ENCODE measurements around the gene ARHGAP18. TPM values are rescaled to one million over a fixed set of nuclear protein-coding genes. Genes with fewer than 3 reads are reported as not detected.

The ARHGAP18 gene
- total and polyA plus RNA-seq, 2 of the 13 experiments (the other 11 are each of a cell fraction or from before 2014, with no cell fraction given): 58.2 to 115 TPM

GRCh38 chr6:129684323-129684884 lies 25.6 kb downstream of the ARHGAP18 start:
- peak overlapping the region; percentile 58 for H3K4me2 ChIP-seq (ENCODE audit: low read depth, low read length)
- in situ Hi-C loops (cut with HindIII; ENCODE audit: extremely low pct_ligation_motif_present, low pct_unique_long_range_greater_than_20kb): no loop called here
- WGBS (ENCODE audit: low lambda C conversion rate): 81% methylated on average over 6 of the region's 6 CpGs
- peak overlapping the region; percentile 43; the same call in 1 of the 2 replicates for H3K9ac ChIP-seq (ENCODE audit: insufficient read depth, low read depth, low read length)
- no peak for DNase-seq (ENCODE audit: low spot score)
- H3K27me3 ChIP-seq (ENCODE audit: control insufficient read depth in 1 of 2, insufficient read depth in 2 of 2, low read length in 2 of 2): no peaks in the 10 kb centered on the region
- intact Hi-C loops (cut with micrococcal nuclease; ENCODE audit: unreplicated experiment): loop anchor here (1.0 to 5.0 kb wide), 2 partner anchors 33 to 37 kb away; no protein-coding TSS in a partner anchor
- no peak overlapping the region; a peak in 1 of 6 replicates for H3K4me3 ChIP-seq (replicated peaks in 1 of 3; ENCODE audit: insufficient read depth in 1 of 3, low read depth in 2 of 3, low read length in 3 of 3)
- FAIRE-seq: no peak
- peak overlapping the region; percentile 70 for H3K27ac ChIP-seq (ENCODE audit: extremely low read length, insufficient read depth, low read length)
- ChIA-PET POLR2A (interaction anchor here (0.9 to 2.8 kb wide), 8 partner anchors 9 to 43 kb away, joined by 3 to 24 read pairs (median 6); partner anchors contain the start of gene ARHGAP18), CTCF (ENCODE audit: low intra/inter-chr PET ratio, low total read pairs) (no interaction called here)
- H2AFZ ChIP-seq (ENCODE audit: low read length): no peak overlapping the region
- H3K79me2 ChIP-seq (ENCODE audit: insufficient read depth, low read length): peaks cover 95% of the 10 kb centered on the region
- H3K36me3 ChIP-seq (replicated peaks in 1 of 2; ENCODE audit: control insufficient read depth in 1 of 2, insufficient read depth in 2 of 2, low read length in 2 of 2): peaks cover 2 to 31% of the 10 kb centered on the region in 2 experiments; a peak in 2 of 5 replicates
- peak; percentile 7 for ATAC-seq
- H4K20me1 ChIP-seq (ENCODE audit: insufficient read depth, low read length): no peaks in the 10 kb centered on the region
- no TSS peak for BruUV-seq (replicated peaks)
- H3K9me3 ChIP-seq (ENCODE audit: low read length): no peaks in the 10 kb centered on the region
- peaks cover 97% of the 10 kb centered on the region for H3K4me1 ChIP-seq (ENCODE audit: insufficient read depth, low read length)
- TF ChIP-seq ZHX2 (IDR thresholded peaks at IDR 0.05; ENCODE audit: low read depth) (no peak), ZHX2 (CRISPR knock-in tag; IDR thresholded peaks at IDR 0.05; ENCODE audit: borderline replicate concordance) (peak; percentile 74; the same call in 1 of the 2 replicates), MLX (CRISPR knock-in tag; IDR thresholded peaks at IDR 0.05) (no peak), JUND (CRISPR knock-in tag; IDR thresholded peaks at IDR 0.05) (no peak), ZGPAT (CRISPR knock-in tag; IDR thresholded peaks at IDR 0.05) (peak; percentile 18), DMAP1 (CRISPR knock-in tag; IDR thresholded peaks at IDR 0.05) (no peak), ZNF878 (CRISPR knock-in tag; IDR thresholded peaks at IDR 0.05) (0 out of 2 replicates have a peak, but pooled peaks have one; percentile 46), ZNF598 (CRISPR knock-in tag; IDR thresholded peaks at IDR 0.05; ENCODE audit: borderline replicate concordance) (no peak), HNRNPLL (IDR thresholded peaks at IDR 0.05; ENCODE audit: low read depth, low read length, poor library complexity, severe bottlenecking) (no peak), ZNF605 (CRISPR knock-in tag; IDR thresholded peaks at IDR 0.05) (0 out of 2 replicates have a peak, but pooled peaks have one; percentile 42), PCBP2 (optimal IDR thresholded peaks at IDR 0.05; ENCODE audit: low read depth, low read length, poor library complexity, severe bottlenecking) (no peak), PHF21A (CRISPR knock-in tag; IDR thresholded peaks at IDR 0.05) (peak; percentile 22; the same call in 1 of the 2 replicates), CCDC6 (CRISPR knock-in tag; IDR thresholded peaks at IDR 0.05) (no peak), TERF1 (CRISPR knock-in tag; IDR thresholded peaks at IDR 0.05) (no peak), SIX1 (CRISPR knock-in tag; IDR thresholded peaks at IDR 0.05; ENCODE audit: borderline replicate concordance) (no peak)
